Measurements from ENCODE around the gene LHFPL3.

- TF ChIP-seq EZH2 (IDR thresholded peaks at IDR 0.05; ENCODE audit: insufficient read depth, poor library complexity, severe bottlenecking) (no peak), EZH2phosphoT487 (IDR thresholded peaks at IDR 0.05; ENCODE audit: insufficient read depth, low read depth) (no peak)
Measured at GRCh38 chr7:104777301-104777800, 448.9 kb downstream of the LHFPL3 start.

Measured in GM23248 (cell line).